ENCODE results near the gene MYRFL.

MYRFL gene

DNA sequence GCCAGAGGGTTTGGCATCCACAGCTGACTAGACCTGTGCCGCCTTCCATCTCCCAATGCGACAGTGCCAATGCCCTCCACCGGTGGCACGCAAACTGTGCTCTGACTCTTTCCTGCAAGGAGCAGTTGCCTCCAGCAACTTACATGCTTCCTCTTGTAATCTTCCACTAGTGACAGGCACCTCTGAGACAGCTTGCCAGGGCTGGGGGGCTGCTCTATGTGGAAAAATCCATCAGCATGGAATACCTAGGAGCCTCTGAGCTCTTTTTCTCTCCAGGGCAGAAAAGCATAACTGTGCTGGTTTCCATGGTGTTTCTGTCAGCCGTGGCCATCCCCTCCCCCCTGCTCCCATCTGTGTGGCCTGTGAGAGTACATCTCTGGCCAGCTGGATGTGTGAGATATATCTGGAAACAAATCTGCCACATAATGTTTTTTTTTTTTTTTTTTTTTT, 110.6 kb downstream of the MYRFL start:
- ATAC-seq (replicated peaks) = no peak
- DNase-seq = no peak
- H3K4me3 Mint-ChIP-seq = no peak overlapping the region
- H3K27me3 Mint-ChIP-seq = peaks cover 10 to 40% of the 10 kb centered on the region in 2 donors
- H3K36me3 Mint-ChIP-seq (ENCODE audit: insufficient read depth) = no peaks in the 10 kb centered on the region
- no peaks in the 10 kb centered on the region for H3K4me1 Mint-ChIP-seq (ENCODE audit: low read depth in 2 of 2)
- H3K27ac Mint-ChIP-seq = no peak overlapping the region
- peaks cover 0 to 2% of the 10 kb centered on the region in 2 donors for H3K9me3 Mint-ChIP-seq

DNA sequence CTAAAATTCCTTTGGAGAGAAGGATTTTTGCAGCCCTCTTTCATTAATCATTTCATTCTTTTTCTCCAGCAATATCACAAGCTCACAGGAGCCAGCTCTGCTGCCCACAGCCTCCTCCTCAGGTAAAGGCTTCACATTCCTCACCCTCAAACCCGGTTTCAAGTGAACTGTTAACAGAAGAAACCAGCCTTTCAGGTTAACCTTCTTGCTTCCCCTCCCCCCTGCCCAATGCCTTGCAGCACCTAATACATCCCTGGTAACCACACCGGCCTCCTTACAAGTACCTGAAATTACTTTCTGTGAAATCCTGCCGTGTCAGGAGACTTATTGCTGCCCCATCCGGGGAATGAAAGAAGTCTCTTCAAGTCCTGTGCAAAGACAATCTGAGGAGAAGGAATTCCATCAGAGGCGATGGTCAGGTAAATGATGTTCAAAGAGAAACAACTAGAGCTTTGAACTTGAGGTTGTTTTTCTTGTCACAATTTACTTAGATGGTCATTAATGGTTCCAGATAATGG, 111.2 kb downstream of the MYRFL start:
- no peak overlapping the region for H3K27ac Mint-ChIP-seq
- no peaks in the 10 kb centered on the region for H3K4me1 Mint-ChIP-seq (ENCODE audit: low read depth in 2 of 2)
- H3K36me3 Mint-ChIP-seq (ENCODE audit: insufficient read depth) = no peaks in the 10 kb centered on the region
- H3K9me3 Mint-ChIP-seq = peaks cover 0 to 2% of the 10 kb centered on the region in 2 donors
- no peak for ATAC-seq (replicated peaks)
- H3K27me3 Mint-ChIP-seq = peaks cover 10 to 40% of the 10 kb centered on the region in 2 donors
- H3K4me3 Mint-ChIP-seq = no peak overlapping the region
- no peak for DNase-seq

DNA sequence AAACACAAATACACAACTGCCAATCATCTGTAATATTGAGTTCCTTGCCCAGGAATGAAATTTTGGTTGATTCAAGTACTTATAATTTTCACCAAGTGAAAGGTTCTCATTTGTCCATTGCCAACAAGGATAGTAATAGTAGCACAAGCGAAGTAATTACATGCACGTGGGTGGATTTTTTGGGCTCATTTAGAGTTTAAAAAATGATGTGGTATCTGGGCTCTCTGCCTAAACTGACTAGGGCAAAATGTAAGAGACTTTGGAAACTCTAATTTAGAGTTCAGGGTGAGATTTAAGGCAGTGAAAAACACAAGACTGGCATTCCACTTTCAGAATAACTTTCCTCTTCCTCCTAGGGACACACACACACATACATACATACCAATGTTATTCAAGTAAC, 111.7 kb downstream of the MYRFL start:
- no peak for ATAC-seq (replicated peaks)
- no peak overlapping the region for H3K27ac Mint-ChIP-seq
- DNase-seq = no peak
- peaks cover 10 to 40% of the 10 kb centered on the region in 2 donors for H3K27me3 Mint-ChIP-seq
- peaks cover 0 to 2% of the 10 kb centered on the region in 2 donors for H3K9me3 Mint-ChIP-seq
- H3K4me1 Mint-ChIP-seq (ENCODE audit: low read depth in 2 of 2) = no peaks in the 10 kb centered on the region
- H3K4me3 Mint-ChIP-seq = no peak overlapping the region
- no peaks in the 10 kb centered on the region for H3K36me3 Mint-ChIP-seq (ENCODE audit: insufficient read depth)

DNA sequence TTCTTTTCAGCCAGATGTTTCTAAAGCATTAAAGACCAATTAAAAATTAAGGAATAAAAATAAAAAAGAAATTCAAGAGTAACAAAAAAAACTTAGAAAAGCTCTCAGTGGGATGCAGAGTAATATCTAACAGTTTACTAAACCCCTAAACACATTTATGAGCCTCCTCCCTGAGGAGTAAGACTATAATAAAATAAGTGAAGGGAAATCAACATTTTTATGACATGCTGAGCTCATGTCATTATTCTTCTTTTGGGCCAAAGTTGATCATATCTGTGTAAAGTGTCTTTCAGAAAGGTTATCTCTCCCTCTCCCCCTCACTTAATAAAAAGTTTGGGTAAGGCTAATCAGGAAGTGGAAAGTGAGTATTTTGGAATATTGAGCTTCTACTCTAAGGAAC, 122.1 kb downstream of the MYRFL start:
- no peaks in the 10 kb centered on the region for H3K36me3 Mint-ChIP-seq (ENCODE audit: insufficient read depth)
- no peaks in the 10 kb centered on the region for H3K4me1 Mint-ChIP-seq (ENCODE audit: low read depth in 2 of 2)
- no peaks in the 10 kb centered on the region for H3K27me3 Mint-ChIP-seq
- no peak overlapping the region for H3K4me3 Mint-ChIP-seq
- H3K9me3 Mint-ChIP-seq = no peaks in the 10 kb centered on the region
- H3K27ac Mint-ChIP-seq = no peak overlapping the region
- no peak for DNase-seq
- ATAC-seq (replicated peaks) = no peak

DNA sequence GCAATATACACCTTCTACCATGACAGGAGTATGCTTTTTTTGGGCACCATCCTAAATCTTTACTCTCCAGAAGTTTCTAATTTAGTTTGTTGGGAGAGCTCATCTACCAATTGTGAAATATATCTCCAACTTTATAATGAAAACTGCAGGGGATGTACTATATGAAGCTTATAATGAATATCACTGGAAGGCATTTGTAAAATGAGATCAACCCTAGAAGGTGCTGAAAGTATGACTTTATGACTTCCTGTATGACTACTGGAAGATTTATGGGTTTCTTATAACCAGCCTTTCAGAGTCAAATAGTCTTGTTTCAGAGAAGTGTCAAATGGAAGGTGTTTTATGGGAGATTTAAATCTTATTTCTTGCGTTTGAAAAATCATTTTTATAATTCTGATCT, 122.9 kb downstream of the MYRFL start:
- Mint-ChIP-seq H3K36me3 (ENCODE audit: insufficient read depth) (no peaks in the 10 kb centered on the region), H3K27ac (no peak overlapping the region), H3K27me3 (peaks cover 3 to 4% of the 10 kb centered on the region in 2 donors), H3K4me3 (no peak overlapping the region), H3K9me3 (no peaks in the 10 kb centered on the region), H3K4me1 (ENCODE audit: low read depth in 2 of 2) (no peaks in the 10 kb centered on the region)
- no peak for DNase-seq
- ATAC-seq (replicated peaks) = no peak

DNA sequence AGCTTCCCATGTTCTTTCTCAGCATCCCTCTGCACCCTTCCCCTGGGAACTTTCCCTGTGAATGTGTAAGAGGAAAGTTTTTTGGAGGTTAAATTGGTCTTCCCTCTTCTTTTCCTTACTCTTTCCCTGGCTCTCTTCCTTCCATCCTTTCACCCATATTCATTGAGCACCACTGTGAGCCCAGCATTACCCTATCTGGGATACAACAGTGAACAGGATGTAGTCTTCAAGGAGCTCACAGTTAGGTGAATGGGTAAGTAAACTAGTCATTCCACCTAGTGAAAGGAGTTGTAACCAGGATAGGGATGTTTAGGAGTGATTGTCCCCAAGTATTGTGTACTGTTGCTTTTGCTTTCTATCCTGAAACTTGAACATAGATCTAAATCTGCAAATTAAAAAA, 123.8 kb downstream of the MYRFL start:
- no peaks in the 10 kb centered on the region for H3K36me3 Mint-ChIP-seq (ENCODE audit: insufficient read depth)
- no peaks in the 10 kb centered on the region for H3K9me3 Mint-ChIP-seq
- ATAC-seq (replicated peaks) (no peak), DNase-seq (no peak)
- H3K27ac Mint-ChIP-seq = no peak overlapping the region
- no peaks in the 10 kb centered on the region for H3K4me1 Mint-ChIP-seq (ENCODE audit: low read depth in 2 of 2)
- H3K27me3 Mint-ChIP-seq = peaks cover 6 to 7% of the 10 kb centered on the region in 2 donors
- H3K4me3 Mint-ChIP-seq = no peak overlapping the region

DNA sequence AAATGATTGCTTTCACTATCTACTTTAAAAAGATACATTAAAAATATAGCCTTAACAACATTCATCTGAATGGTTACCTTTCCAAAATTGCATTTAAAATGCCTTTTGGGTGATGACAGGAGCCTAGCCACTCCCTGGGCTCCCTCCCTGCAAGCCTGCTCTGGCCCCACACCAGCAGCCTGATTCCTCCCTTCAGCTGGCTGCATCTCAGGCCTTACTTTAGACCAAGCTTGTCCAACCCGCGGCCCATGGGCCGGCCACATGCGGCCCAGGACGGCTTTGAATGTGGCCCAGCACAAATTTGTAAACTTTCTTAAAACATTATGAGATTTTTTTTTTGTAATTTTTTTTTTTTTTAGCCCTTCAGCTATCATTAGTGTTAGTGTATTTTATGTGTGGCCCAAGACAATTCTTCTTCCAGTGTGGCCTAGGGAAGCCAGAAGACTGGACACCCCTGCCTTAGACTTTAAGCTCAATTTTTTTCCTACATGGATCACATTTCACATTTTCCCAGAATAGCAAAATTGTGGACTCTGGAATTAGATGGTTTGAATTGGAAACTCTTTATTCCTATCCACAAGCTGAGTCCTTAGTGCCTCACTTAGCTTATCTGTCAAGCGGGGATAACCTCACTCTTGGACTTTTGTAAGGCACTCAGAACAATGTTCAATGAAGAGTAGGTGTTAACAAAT, 124.4 kb downstream of the MYRFL start:
- Mint-ChIP-seq H3K36me3 (ENCODE audit: insufficient read depth) (no peaks in the 10 kb centered on the region), H3K4me3 (no peak overlapping the region), H3K9me3 (no peaks in the 10 kb centered on the region), H3K27me3 (peaks cover 6 to 7% of the 10 kb centered on the region in 2 donors), H3K27ac (no peak overlapping the region), H3K4me1 (ENCODE audit: low read depth in 2 of 2) (no peaks in the 10 kb centered on the region)
- no peak for DNase-seq
- ATAC-seq (replicated peaks) = no peak

DNA sequence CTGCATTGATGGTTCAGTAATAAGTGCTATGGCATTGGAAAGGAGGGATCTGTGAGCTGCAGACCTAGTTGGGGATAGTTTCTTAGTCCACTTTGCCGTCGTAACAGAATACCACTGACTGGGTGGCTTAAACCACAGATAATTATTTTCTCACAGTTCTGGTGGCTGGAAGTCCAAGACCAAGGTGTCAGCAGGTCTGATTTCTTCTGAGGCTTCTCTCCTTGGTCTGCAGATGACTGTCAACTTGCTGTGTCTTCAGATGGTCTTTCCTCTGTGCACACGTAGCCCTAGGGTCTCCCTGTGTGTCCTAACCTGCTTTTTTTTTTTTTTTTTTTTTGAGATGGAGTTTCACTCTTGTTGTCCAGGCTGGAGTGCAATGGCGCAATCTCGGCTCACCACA, 126.1 kb downstream of the MYRFL start:
- Mint-ChIP-seq H3K36me3 (ENCODE audit: insufficient read depth) (no peaks in the 10 kb centered on the region), H3K4me1 (ENCODE audit: low read depth in 2 of 2) (no peaks in the 10 kb centered on the region), H3K9me3 (no peaks in the 10 kb centered on the region), H3K27me3 (peaks cover 6 to 7% of the 10 kb centered on the region in 2 donors), H3K27ac (no peak overlapping the region), H3K4me3 (no peak overlapping the region)
- ATAC-seq (replicated peaks) = no peak
- DNase-seq = no peak

DNA sequence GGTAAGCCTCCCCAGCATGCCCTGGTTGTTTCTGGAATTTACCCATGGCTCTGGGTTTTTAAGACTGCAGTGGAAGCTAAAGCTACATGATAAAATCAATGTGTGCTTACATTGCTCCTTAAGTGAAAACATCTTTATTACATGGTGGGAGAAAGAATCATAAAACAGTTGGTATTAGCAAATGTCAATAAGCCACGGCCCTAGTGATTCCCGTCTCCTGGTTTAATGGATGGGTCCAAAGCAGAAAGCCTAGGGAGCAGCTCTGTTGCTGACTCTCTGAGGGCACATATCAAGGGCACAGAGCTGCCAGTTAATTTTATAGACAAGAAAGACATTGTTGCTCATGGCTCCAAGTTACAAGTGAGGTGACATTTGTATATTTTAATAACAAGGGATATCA, 127.9 kb downstream of the MYRFL start:
- Mint-ChIP-seq H3K27ac (no peak overlapping the region), H3K4me1 (ENCODE audit: low read depth in 2 of 2) (no peaks in the 10 kb centered on the region)

DNA sequence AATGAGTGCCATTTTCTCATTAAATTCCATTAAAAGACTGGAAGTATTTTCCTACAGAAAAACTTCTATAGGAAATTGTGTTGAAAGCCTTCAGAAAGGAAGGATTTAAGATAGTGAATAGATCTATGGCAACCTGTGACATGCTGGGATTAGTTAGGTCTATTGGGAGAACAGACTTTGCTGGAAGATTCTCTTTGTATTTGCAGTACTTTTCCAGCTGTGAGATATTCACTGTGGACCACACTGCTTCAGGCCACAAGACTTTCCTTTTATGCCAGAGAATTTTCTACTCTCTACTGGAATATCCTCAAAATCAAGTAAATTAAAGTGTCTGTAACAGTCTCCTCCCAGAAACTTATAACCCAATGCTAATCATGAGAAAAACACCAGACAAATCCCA, 136.2 kb downstream of the MYRFL start:
- ATAC-seq (replicated peaks) (no peak), DNase-seq (no peak)
- H3K27ac Mint-ChIP-seq = no peak overlapping the region
- H3K4me3 Mint-ChIP-seq = no peak overlapping the region
- H3K36me3 Mint-ChIP-seq (ENCODE audit: insufficient read depth) = no peaks in the 10 kb centered on the region
- peaks cover 0 to 3% of the 10 kb centered on the region in 2 donors for H3K9me3 Mint-ChIP-seq
- H3K4me1 Mint-ChIP-seq (ENCODE audit: low read depth in 2 of 2) = no peaks in the 10 kb centered on the region
- H3K27me3 Mint-ChIP-seq = peaks cover 22 to 28% of the 10 kb centered on the region in 2 donors

More for the DNA sequence above, 127.9 kb downstream of the MYRFL start:
- DNase-seq (no peak), ATAC-seq (replicated peaks) (no peak)
- H3K27me3 Mint-ChIP-seq = peaks cover 12 to 22% of the 10 kb centered on the region in 2 donors
- no peaks in the 10 kb centered on the region for H3K36me3 Mint-ChIP-seq (ENCODE audit: insufficient read depth)
- peaks cover 0 to 3% of the 10 kb centered on the region in 2 donors for H3K9me3 Mint-ChIP-seq
- H3K4me3 Mint-ChIP-seq = no peak overlapping the region

DNA sequence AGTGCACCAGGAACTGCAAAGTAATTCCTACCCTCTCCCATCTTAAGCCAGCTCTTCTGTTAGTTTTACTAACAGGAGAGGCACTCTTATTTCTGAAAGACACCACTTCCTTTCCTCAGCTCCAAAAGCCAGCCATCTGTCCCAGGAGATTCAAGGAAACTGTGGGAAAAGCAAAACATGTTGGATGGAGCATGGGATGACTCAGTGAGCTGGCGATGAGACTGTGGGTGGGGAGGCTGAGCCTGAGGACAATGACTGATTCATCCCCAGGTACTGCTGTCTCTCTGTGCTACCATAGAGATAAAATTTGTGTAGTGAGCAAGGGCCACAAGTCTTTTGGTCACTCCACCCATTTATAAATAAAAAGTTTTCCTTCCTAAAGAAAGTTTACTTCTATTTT, 141.4 kb downstream of the MYRFL start:
- ATAC-seq (replicated peaks) (no peak), DNase-seq (no peak)
- H3K4me1 Mint-ChIP-seq (ENCODE audit: low read depth in 2 of 2) = no peaks in the 10 kb centered on the region

DNA sequence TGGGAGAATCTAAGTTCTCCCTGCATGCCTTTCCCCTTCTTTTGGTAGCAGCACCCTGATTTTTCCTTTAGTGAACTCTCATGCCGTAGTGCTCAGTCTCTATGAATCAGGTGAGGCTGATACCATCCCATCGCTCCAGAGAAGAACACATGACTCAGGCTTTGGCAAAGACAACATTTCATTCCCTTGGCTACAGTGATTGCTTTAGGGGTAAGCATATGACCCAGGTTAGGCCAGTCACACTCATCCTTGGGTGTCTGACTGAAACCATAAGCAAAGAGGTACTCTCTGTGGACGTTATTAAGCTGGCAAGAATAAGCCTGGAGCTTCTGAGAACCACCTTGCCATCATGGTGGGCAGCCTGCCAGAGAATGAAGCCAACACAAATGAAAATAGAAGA, 141.8 kb downstream of the MYRFL start:
- H3K27ac Mint-ChIP-seq = no peak overlapping the region
- no peak overlapping the region for H3K4me3 Mint-ChIP-seq
- no peaks in the 10 kb centered on the region for H3K36me3 Mint-ChIP-seq (ENCODE audit: insufficient read depth)

More for the DNA sequence above, 141.4 kb downstream of the MYRFL start:
- Mint-ChIP-seq H3K36me3 (ENCODE audit: insufficient read depth) (no peaks in the 10 kb centered on the region), H3K9me3 (no peaks in the 10 kb centered on the region), H3K27me3 (no peaks in the 10 kb centered on the region), H3K27ac (no peak overlapping the region), H3K4me3 (no peak overlapping the region)

DNA sequence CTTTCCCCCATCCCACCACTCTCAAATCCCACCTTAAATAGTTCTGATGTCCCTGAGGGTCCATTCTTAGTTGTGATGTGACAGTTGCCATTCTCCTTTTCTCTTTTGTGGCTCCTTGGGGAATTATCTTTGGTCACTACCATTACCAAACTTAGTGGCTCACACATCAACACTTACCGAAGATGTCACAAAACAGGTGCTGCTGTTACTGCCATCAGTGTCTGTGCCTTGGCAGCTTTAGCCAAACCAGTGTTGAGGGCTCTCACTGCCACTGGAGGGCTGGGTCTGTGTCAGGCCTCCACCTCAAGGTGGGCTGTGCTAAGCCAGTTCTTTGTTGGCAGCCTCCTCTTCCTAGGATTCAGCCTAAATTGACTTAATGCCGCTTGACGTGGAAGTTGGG, 144.0 kb downstream of the MYRFL start:
- no peaks in the 10 kb centered on the region for H3K36me3 Mint-ChIP-seq (ENCODE audit: insufficient read depth)
- no peak for DNase-seq

More for the DNA sequence above, 141.8 kb downstream of the MYRFL start:
- no peaks in the 10 kb centered on the region for H3K9me3 Mint-ChIP-seq
- H3K4me1 Mint-ChIP-seq (ENCODE audit: low read depth in 2 of 2) = no peaks in the 10 kb centered on the region
- no peak for DNase-seq
- H3K27me3 Mint-ChIP-seq = peaks cover 0 to 2% of the 10 kb centered on the region in 2 donors
- ATAC-seq (replicated peaks) = no peak

DNA sequence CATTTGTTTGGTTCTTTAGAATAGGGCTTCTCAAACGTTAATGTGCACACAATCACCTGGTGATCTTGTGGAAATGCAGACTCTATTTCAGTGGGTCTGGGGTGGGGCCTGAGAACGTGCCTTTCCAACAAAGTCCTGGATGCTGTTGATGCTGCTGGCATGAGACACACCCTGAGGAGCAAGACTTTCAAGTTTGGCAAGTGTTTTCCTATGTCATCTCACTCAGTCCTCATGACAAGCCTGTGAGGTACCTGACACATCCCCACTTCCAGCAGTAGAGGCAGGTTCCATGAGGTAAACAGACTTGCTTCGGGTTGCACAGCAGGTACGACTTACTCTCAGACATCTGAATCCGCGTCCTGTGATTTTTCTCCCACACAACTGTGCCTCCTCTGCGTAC, 147.1 kb downstream of the MYRFL start:
- H3K4me3 Mint-ChIP-seq = no peak overlapping the region
- no peaks in the 10 kb centered on the region for H3K4me1 Mint-ChIP-seq (ENCODE audit: low read depth in 2 of 2)
- ATAC-seq (replicated peaks) (no peak), DNase-seq (no peak)
- no peaks in the 10 kb centered on the region for H3K9me3 Mint-ChIP-seq
- no peak overlapping the region for H3K27ac Mint-ChIP-seq
- H3K27me3 Mint-ChIP-seq = peaks cover 0 to 23% of the 10 kb centered on the region in 2 donors
- H3K36me3 Mint-ChIP-seq (ENCODE audit: insufficient read depth) = no peaks in the 10 kb centered on the region

More for the DNA sequence above, 144.0 kb downstream of the MYRFL start:
- Mint-ChIP-seq H3K27me3 (peaks cover 0 to 12% of the 10 kb centered on the region in 2 donors), H3K9me3 (no peaks in the 10 kb centered on the region), H3K27ac (no peak overlapping the region), H3K4me1 (ENCODE audit: low read depth in 2 of 2) (no peaks in the 10 kb centered on the region), H3K4me3 (no peak overlapping the region)
- no peak for ATAC-seq (replicated peaks)

Data from effector memory CD8-positive, alpha-beta T cell (primary cell).